Right lobe of liver (tissue), 4 donors: ENCODE measurements around the gene HELZ2.

ENCODE experiments used
- POLR2A ChIP-seq: fragments of 450-650 bp; IDR thresholded peaks from one replicate; pipeline ENCODE4 v1.6.1; 2017; ENCODE audit warnings: antibody characterized with exemption, mild to moderate bottlenecking
- TF ChIP-seq, protein P1 (sequence below), 4 donors: fragments of 200-600 bp in 3 of 4; fragments of 450-650 bp in 1 of 4; IDR thresholded peaks; one replicate each; pipeline versions ENCODE4 v1.5.1 to v1.8.0; 2016 to 2022; ENCODE audit warnings: antibody characterized with exemption in 4 of 4, mild to moderate bottlenecking in 2 of 4
- donor health status: DM: no; HTN: no; CAD: no.
- donor health status: DM: no; HTN: no; CAD: no.
- donor health status: DM: no; HTN: yes; CAD: no.

DNA sequence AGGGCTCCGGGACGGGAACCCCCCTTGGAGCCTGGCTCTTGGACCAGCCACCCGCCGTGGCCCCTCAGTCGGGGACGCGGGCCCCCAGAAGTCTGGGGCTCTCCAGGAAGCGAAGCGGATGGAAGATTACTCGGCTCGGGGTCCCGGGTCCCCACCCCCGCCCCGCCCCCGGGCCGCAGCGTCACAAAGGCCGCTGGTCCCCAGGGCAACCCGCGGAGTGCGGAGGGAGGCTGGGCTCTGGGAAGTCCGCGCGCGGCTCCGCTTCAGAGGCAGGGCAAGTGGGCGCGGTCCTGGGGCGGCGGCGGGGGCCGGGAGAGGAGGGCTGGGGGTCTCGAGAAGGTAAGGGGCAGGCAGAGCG is 20.1 kb downstream of the HELZ2 start, which contains the start of gene FNDC11:
- TF ChIP-seq, protein P1, sequence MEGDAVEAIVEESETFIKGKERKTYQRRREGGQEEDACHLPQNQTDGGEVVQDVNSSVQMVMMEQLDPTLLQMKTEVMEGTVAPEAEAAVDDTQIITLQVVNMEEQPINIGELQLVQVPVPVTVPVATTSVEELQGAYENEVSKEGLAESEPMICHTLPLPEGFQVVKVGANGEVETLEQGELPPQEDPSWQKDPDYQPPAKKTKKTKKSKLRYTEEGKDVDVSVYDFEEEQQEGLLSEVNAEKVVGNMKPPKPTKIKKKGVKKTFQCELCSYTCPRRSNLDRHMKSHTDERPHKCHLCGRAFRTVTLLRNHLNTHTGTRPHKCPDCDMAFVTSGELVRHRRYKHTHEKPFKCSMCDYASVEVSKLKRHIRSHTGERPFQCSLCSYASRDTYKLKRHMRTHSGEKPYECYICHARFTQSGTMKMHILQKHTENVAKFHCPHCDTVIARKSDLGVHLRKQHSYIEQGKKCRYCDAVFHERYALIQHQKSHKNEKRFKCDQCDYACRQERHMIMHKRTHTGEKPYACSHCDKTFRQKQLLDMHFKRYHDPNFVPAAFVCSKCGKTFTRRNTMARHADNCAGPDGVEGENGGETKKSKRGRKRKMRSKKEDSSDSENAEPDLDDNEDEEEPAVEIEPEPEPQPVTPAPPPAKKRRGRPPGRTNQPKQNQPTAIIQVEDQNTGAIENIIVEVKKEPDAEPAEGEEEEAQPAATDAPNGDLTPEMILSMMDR (IDR thresholded peaks at IDR 0.05): no peak
- TF ChIP-seq POLR2A: no peak
